ENCODE data around the gene MYOM3.

DNA sequence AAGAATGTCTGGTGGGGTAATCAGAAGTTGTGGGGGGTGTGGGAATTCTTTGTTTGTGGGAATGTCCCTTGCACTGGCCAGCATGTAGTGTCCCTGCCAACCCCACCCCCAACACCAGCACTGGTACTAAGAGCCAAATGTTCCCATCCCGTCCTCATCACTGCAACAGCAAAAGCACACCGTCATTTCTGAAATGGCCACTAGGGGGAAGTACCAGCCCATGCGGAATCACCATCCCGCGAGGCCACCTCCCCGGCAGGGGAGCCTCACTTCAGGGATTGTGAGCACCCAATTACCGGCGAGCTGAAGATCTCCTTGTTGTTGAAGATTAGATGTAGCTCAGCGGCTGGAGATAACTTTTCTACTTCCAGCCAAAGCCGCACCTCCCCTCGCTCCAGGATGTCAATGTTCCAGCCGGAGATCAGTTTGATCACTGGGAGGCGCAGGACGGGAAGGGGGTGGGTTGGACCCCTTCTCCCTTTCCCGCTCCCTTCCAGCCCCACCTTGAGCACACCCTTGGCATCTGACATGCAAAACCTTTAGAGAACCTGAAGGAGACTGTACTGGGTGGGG, 41.0 kb downstream of the MYOM3 start:
- TF ChIP-seq, protein P1, sequence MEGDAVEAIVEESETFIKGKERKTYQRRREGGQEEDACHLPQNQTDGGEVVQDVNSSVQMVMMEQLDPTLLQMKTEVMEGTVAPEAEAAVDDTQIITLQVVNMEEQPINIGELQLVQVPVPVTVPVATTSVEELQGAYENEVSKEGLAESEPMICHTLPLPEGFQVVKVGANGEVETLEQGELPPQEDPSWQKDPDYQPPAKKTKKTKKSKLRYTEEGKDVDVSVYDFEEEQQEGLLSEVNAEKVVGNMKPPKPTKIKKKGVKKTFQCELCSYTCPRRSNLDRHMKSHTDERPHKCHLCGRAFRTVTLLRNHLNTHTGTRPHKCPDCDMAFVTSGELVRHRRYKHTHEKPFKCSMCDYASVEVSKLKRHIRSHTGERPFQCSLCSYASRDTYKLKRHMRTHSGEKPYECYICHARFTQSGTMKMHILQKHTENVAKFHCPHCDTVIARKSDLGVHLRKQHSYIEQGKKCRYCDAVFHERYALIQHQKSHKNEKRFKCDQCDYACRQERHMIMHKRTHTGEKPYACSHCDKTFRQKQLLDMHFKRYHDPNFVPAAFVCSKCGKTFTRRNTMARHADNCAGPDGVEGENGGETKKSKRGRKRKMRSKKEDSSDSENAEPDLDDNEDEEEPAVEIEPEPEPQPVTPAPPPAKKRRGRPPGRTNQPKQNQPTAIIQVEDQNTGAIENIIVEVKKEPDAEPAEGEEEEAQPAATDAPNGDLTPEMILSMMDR (IDR thresholded peaks at IDR 0.05 in 2 of 3, conservative IDR thresholded peaks at IDR 0.05 in 1 of 3; ENCODE audit: borderline replicate concordance in 1 of 3, insufficient read depth in 1 of 3, low read depth in 2 of 3, low read length in 2 of 3) = peak; percentile 84 to 94 (median 88)
- no peak for TF ChIP-seq CEBPB (IDR thresholded peaks at IDR 0.05; ENCODE audit: low read depth)
